ENCODE results near the gene ROR1. TPM values are rescaled to one million over a fixed set of nuclear protein-coding genes. Genes with fewer than 3 reads are reported as not detected.

The ROR1 gene
- total RNA-seq, 1 experiment from 2014 or later: 2.7 TPM

DNA sequence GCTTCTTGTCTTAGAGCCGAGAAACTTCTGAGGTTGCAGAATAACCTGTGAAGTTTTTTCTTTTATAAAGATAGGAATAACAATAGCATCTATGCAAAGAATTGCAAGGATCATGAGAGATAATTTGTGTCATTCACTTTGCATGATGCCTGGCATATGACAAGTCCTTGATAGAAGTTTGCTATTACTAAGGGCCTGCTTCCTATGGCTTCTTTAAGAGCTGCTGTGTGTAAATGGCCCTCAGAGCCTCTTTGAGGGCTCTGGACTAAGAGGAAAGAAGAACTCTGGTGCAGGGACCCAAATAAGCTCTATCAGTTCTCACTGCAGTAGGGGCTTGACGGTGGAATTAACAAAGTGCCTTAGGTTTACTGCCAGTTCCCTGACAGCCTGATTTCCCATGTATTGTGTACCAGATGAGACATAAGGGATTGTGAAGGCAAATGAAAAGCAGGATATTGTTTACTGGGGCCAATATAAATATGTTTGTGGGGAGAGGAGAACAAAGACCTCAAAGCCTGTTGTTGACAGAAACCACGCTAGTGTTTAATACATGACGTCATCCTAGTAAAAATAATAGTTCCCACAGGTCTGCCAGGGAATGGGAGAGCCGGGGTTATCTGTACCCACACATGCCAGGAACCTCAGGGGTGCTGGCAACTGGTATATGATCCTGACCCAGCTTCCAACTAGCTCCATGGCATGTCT is 298.4 kb downstream of the ROR1 start:
- ATAC-seq (no peak), DNase-seq (ENCODE audit: low read depth, low spot score) (no peak)
- Histone ChIP-seq H3K79me2 (ENCODE audit: insufficient read depth, low read length) (no peaks in the 10 kb centered on the region), H3K27me3 (ENCODE audit: insufficient read depth, low read length) (no peaks in the 10 kb centered on the region), H3K4me2 (ENCODE audit: low read length) (no peak overlapping the region), H3K27ac (ENCODE audit: low read depth, low read length) (no peak overlapping the region), H3K4me3 (replicated peaks in 1 of 2; ENCODE audit: low read depth in 1 of 2, low read length in 2 of 2) (no peak overlapping the region), H3K9ac (ENCODE audit: low read length) (no peak overlapping the region), H4K20me1 (ENCODE audit: insufficient read depth) (no peaks in the 10 kb centered on the region), H3K36me3 (ENCODE audit: control insufficient read depth in 1 of 2, insufficient read depth in 2 of 2, low read length in 2 of 2) (no peaks in the 10 kb centered on the region), H3K9me2 (ENCODE audit: insufficient read depth) (no peaks in the 10 kb centered on the region), H3K9me3 (ENCODE audit: control insufficient read depth in 1 of 2, insufficient read depth in 1 of 2, low read depth in 1 of 2, low read length in 2 of 2) (no peaks in the 10 kb centered on the region), H3K4me1 (ENCODE audit: control insufficient read depth in 1 of 2, insufficient read depth in 2 of 2, low read length in 2 of 2) (no peaks in the 10 kb centered on the region), H2AFZ (ENCODE audit: low read depth, low read length, poor library complexity, severe bottlenecking) (no peak overlapping the region)
- BruUV-seq (replicated peaks): no TSS peak
- CTCF ChIA-PET: no interaction called here
- TF ChIP-seq, protein P1, sequence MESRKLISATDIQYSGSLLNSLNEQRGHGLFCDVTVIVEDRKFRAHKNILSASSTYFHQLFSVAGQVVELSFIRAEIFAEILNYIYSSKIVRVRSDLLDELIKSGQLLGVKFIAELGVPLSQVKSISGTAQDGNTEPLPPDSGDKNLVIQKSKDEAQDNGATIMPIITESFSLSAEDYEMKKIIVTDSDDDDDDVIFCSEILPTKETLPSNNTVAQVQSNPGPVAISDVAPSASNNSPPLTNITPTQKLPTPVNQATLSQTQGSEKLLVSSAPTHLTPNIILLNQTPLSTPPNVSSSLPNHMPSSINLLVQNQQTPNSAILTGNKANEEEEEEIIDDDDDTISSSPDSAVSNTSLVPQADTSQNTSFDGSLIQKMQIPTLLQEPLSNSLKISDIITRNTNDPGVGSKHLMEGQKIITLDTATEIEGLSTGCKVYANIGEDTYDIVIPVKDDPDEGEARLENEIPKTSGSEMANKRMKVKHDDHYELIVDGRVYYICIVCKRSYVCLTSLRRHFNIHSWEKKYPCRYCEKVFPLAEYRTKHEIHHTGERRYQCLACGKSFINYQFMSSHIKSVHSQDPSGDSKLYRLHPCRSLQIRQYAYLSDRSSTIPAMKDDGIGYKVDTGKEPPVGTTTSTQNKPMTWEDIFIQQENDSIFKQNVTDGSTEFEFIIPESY (IDR thresholded peaks at IDR 0.05; ENCODE audit: extremely low read depth, insufficient replicate concordance, low read length): no peak
- TF ChIP-seq, protein P2, sequence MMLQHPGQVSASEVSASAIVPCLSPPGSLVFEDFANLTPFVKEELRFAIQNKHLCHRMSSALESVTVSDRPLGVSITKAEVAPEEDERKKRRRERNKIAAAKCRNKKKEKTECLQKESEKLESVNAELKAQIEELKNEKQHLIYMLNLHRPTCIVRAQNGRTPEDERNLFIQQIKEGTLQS (IDR thresholded peaks at IDR 0.05): no peak
- TF ChIP-seq SIN3A (IDR thresholded peaks at IDR 0.05; ENCODE audit: low read depth) (no peak), EZH2 (IDR thresholded peaks at IDR 0.05) (no peak), YY1 (IDR thresholded peaks at IDR 0.05; ENCODE audit: extremely low read depth, insufficient replicate concordance, low read depth, low read length) (no peak), SRF (IDR thresholded peaks at IDR 0.05; ENCODE audit: low read depth) (no peak), SP1 (IDR thresholded peaks at IDR 0.05; ENCODE audit: low read depth) (no peak), POLR2A (IDR thresholded peaks at IDR 0.05; ENCODE audit: borderline replicate concordance, extremely low read depth, insufficient read depth, insufficient read length) (no peak), EGR1 (IDR thresholded peaks at IDR 0.05; ENCODE audit: low read depth) (no peak), TCF7L2 (IDR thresholded peaks at IDR 0.05; ENCODE audit: borderline replicate concordance, extremely low read depth, insufficient read depth, insufficient read length) (no peak), FOSL1 (IDR thresholded peaks at IDR 0.05; ENCODE audit: low read depth) (no peak), RAD21 (IDR thresholded peaks at IDR 0.05; ENCODE audit: low read depth) (no peak), ZFX (IDR thresholded peaks at IDR 0.05) (no peak), CBX3 (IDR thresholded peaks at IDR 0.05; ENCODE audit: low read depth) (no peak), POLR2AphosphoS5 (IDR thresholded peaks at IDR 0.05; ENCODE audit: low read depth, low read length) (no peak), CEBPB (IDR thresholded peaks at IDR 0.05; ENCODE audit: low read depth) (no peak), EZH2phosphoT487 (IDR thresholded peaks at IDR 0.05; ENCODE audit: borderline replicate concordance) (no peak)
- TF ChIP-seq, protein P3, sequence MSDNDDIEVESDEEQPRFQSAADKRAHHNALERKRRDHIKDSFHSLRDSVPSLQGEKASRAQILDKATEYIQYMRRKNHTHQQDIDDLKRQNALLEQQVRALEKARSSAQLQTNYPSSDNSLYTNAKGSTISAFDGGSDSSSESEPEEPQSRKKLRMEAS (IDR thresholded peaks at IDR 0.05): no peak
- TF ChIP-seq, protein P4, sequence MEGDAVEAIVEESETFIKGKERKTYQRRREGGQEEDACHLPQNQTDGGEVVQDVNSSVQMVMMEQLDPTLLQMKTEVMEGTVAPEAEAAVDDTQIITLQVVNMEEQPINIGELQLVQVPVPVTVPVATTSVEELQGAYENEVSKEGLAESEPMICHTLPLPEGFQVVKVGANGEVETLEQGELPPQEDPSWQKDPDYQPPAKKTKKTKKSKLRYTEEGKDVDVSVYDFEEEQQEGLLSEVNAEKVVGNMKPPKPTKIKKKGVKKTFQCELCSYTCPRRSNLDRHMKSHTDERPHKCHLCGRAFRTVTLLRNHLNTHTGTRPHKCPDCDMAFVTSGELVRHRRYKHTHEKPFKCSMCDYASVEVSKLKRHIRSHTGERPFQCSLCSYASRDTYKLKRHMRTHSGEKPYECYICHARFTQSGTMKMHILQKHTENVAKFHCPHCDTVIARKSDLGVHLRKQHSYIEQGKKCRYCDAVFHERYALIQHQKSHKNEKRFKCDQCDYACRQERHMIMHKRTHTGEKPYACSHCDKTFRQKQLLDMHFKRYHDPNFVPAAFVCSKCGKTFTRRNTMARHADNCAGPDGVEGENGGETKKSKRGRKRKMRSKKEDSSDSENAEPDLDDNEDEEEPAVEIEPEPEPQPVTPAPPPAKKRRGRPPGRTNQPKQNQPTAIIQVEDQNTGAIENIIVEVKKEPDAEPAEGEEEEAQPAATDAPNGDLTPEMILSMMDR (IDR thresholded peaks at IDR 0.05 in 2 of 3, conservative IDR thresholded peaks at IDR 0.05 in 1 of 3; ENCODE audit: borderline replicate concordance in 1 of 3, insufficient read depth in 1 of 3, low read depth in 2 of 3, low read length in 2 of 3): no peak
- TF ChIP-seq, protein P5, sequence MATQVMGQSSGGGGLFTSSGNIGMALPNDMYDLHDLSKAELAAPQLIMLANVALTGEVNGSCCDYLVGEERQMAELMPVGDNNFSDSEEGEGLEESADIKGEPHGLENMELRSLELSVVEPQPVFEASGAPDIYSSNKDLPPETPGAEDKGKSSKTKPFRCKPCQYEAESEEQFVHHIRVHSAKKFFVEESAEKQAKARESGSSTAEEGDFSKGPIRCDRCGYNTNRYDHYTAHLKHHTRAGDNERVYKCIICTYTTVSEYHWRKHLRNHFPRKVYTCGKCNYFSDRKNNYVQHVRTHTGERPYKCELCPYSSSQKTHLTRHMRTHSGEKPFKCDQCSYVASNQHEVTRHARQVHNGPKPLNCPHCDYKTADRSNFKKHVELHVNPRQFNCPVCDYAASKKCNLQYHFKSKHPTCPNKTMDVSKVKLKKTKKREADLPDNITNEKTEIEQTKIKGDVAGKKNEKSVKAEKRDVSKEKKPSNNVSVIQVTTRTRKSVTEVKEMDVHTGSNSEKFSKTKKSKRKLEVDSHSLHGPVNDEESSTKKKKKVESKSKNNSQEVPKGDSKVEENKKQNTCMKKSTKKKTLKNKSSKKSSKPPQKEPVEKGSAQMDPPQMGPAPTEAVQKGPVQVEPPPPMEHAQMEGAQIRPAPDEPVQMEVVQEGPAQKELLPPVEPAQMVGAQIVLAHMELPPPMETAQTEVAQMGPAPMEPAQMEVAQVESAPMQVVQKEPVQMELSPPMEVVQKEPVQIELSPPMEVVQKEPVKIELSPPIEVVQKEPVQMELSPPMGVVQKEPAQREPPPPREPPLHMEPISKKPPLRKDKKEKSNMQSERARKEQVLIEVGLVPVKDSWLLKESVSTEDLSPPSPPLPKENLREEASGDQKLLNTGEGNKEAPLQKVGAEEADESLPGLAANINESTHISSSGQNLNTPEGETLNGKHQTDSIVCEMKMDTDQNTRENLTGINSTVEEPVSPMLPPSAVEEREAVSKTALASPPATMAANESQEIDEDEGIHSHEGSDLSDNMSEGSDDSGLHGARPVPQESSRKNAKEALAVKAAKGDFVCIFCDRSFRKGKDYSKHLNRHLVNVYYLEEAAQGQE (IDR thresholded peaks at IDR 0.05; ENCODE audit: low read depth): no peak
- POLR2A ChIA-PET: no interaction called here
- intact Hi-C loops (cut with micrococcal nuclease): no loop called here
- RAD21 ChIA-PET (ENCODE audit: low non-redundant PET in 1 of 2, low total read pairs in 2 of 2, uncharacterized antibody in 2 of 2, unreplicated experiment in 2 of 2): no interaction called here

All from HCT116 (cell line).